Upper lobe of right lung (tissue), 1 donor: ENCODE data around the gene LBX2. TPM values are rescaled to one million over a fixed set of nuclear protein-coding genes. Genes with fewer than 3 reads are reported as not detected.

Experiments used
- ATAC-seq: fragments of 200-7000 bp; cut with Tn5 transposase; one replicate; pipeline ENCODE4 v1.9.1; 2020; ENCODE audit warnings: mild to moderate bottlenecking, moderate library complexity
- DNase-seq: peaks from one replicate; pipeline ENCODE4 v3.0.0-alpha.2; 2020
- H3K27ac ChIP-seq: fragments of 200-600 bp; one replicate; pipeline ENCODE4 v1.8.0; 2022
- H3K27me3 ChIP-seq: fragments of 200-600 bp; one replicate; pipeline ENCODE4 v1.8.0; 2022; ENCODE audit warnings: mild to moderate bottlenecking
- H3K36me3 ChIP-seq: fragments of 200-600 bp; one replicate; pipeline ENCODE4 v1.8.0; 2022
- H3K4me1 ChIP-seq: fragments of 200-600 bp; one replicate; pipeline ENCODE4 v1.8.0; 2022
- H3K4me3 ChIP-seq: fragments of 200-600 bp; one replicate; pipeline ENCODE4 v1.8.0; 2022; ENCODE audit warnings: mild to moderate bottlenecking
- H3K9me3 ChIP-seq: fragments of 200-600 bp; one replicate; pipeline ENCODE4 v1.8.0; 2022
- CTCF ChIP-seq: fragments of 200-600 bp; IDR thresholded peaks from one replicate; pipeline ENCODE4 v1.8.0; 2022; ENCODE audit warnings: antibody characterized with exemption
- intact Hi-C: fragments of 100-400 bp; cut with DNase I; formaldehyde crosslinking; loops from one replicate; pipeline ENCODE4 v1.11.0; 2022
- total RNA-seq: library from RNA; stranded (reverse); fragmentation: NEBNext Ultra II Directional; extraction: Animal tissue kit (Norgen Biotek cat#: 25700); gene quantifications from one replicate; pipeline ENCODE4 v1.2.1, GENCODE V29; 2021
- donor health status: DM: no; HTN: yes; CAD: no; lungs with severe emphysema.

LBX2 gene
- total RNA-seq, 1 donor from 2014 or later: 1.8 TPM

- Histone ChIP-seq H3K36me3 (no peaks in the 10 kb centered on the region), H3K27me3 (peaks cover 98% of the 10 kb centered on the region), H3K4me1 (peaks cover 14% of the 10 kb centered on the region), H3K27ac (no peak overlapping the region), H3K4me3 (peak overlapping the region; percentile 38), H3K9me3 (no peaks in the 10 kb centered on the region)
- ATAC-seq (peak; percentile 35), DNase-seq (peak; percentile 72)
- intact Hi-C loops: no loop called here
- TF ChIP-seq CTCF: no peak
Measured at GRCh38 chr2:74515271-74515980, 16.0 kb upstream of the LBX2 start.

- ATAC-seq (no peak), DNase-seq (no peak)
- Histone ChIP-seq H3K27me3 (peaks cover 92% of the 10 kb centered on the region), H3K4me1 (peaks cover 14% of the 10 kb centered on the region), H3K9me3 (no peaks in the 10 kb centered on the region), H3K36me3 (no peaks in the 10 kb centered on the region), H3K27ac (no peak within 1 kb of the TSS), H3K4me3 (no peak within 1 kb of the TSS)
- TF ChIP-seq CTCF: no peak
- intact Hi-C loops: no loop called here
Measured at GRCh38 chr2:74514368-74515270, 15.2 kb upstream of the LBX2 start, which contains the start of gene TLX2. Gene TLX2, plus strand, starts transcription at chr2:74514450. Its CDS starts 357 bp downstream, at chr2:74514807.

DNA sequence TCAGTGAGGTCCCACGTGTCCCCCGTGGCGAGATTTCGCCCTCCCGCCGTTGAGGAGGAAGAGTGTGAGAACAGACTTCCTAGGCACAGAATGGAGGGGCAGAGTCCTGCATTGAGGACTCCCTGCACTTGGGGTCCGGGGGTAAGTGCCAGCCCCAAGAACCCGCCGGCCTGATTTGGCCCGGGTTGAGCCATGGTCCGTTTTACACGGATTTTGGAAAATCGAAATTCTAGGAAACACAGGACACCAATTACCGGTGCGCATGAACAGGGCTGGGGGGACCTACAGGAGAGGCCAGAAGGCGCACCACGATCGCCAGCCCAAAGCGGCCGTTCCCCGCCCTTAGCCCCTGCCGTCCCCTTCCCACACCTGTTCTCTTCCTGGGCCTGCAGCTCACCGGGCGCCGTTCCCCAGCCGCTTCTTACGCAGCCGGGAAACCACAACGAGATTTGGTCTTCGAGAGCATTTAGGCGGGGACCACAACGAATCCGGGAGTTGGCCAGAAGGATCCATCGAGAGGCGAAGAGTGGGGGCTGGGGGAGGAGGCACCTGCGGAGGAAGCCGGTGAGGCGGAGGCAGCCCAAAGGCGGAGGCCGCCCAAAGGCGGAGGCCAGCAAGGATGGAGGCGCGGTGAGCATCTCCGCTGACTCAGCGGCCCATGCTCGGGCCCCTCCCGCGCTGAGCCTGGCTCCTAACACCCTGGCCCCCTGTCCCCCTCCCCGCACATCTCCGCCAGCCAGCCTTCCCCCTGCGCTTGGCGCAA, 14.4 kb upstream of the LBX2 start:
- Histone ChIP-seq H3K4me1 (peaks cover 14% of the 10 kb centered on the region), H3K27ac (no peak overlapping the region), H3K27me3 (peaks cover 83% of the 10 kb centered on the region), H3K9me3 (no peaks in the 10 kb centered on the region), H3K36me3 (no peaks in the 10 kb centered on the region), H3K4me3 (no peak overlapping the region)
- ATAC-seq (no peak), DNase-seq (no peak)
- intact Hi-C loops: no loop called here
- no peak for TF ChIP-seq CTCF

- DNase-seq (no peak), ATAC-seq (no peak)
- no peaks in the 10 kb centered on the region for H3K36me3 ChIP-seq
- intact Hi-C loops: no loop called here
- no peak overlapping the region for H3K4me3 ChIP-seq
- TF ChIP-seq CTCF: no peak
- no peak overlapping the region for H3K27ac ChIP-seq
- peaks cover 17% of the 10 kb centered on the region for H3K4me1 ChIP-seq
- H3K9me3 ChIP-seq: no peaks in the 10 kb centered on the region
- H3K27me3 ChIP-seq: peaks cover 76% of the 10 kb centered on the region
Measured at GRCh38 chr2:74512744-74513604, 13.6 kb upstream of the LBX2 start.
